Prostate gland (tissue), 2 donors: ENCODE results near the gene BTBD3. TPM values are rescaled to one million over a fixed set of nuclear protein-coding genes. Genes with fewer than 3 reads are reported as not detected.

ENCODE experiments used
- DNase-seq: peaks from one replicate; pipeline ENCODE4 v3.0.0-alpha.2; 2019; ENCODE audit warnings: low spot score
- H3K27ac ChIP-seq, 2 donors: fragments of 200-600 bp; sonication (generic); 2 replicates each; pipeline ENCODE4 v1.5.1; 2017 to 2019
- H3K27me3 ChIP-seq: fragments of 200-600 bp; sonication (generic); replicated peaks from 2 replicates; pipeline ENCODE4 v1.5.1; 2019; ENCODE audit not compliant: insufficient read depth
- H3K36me3 ChIP-seq, 2 donors: fragments of 200-600 bp; sonication (generic); 1 replicate in 1 of 2; 2 replicates in 1 of 2; pipeline versions ENCODE4 v1.5.1 to v1.8.1; 2017 to 2019
- H3K4me1 ChIP-seq: fragments of 200-600 bp; sonication (generic); replicated peaks from 2 replicates; pipeline ENCODE4 v1.5.1; 2019
- H3K4me3 ChIP-seq, 2 donors: fragments of 200-600 bp; sonication (generic); 2 replicates each; pipeline ENCODE4 v1.5.1; 2017 to 2019
- H3K9me3 ChIP-seq: fragments of 200-600 bp; sonication (generic); 2 replicates; pipeline ENCODE4 v1.5.1; 2017
- POLR2A ChIP-seq: fragments of 450-650 bp; IDR thresholded peaks from one replicate; pipeline ENCODE4 v1.6.1; 2016; ENCODE audit warnings: antibody characterized with exemption, mild to moderate bottlenecking
- POLR2AphosphoS5 ChIP-seq: sonication (generic); formaldehyde crosslinking; IDR thresholded peaks from one replicate; pipeline ENCODE4 v1.6.1; 2017; ENCODE audit warnings: antibody characterized with exemption
- WGBS: methylation state at CpG from one replicate; pipeline ENCODE4 v1.1.5; 2018; 5-methylcytosine and 5-hydroxymethylcytosine counted together
- intact Hi-C: fragments of 100-400 bp; cut with DNase I; formaldehyde crosslinking; loops from one replicate; pipeline ENCODE4 v1.14.2; 2022
- total RNA-seq, 2 donors: library from RNA; depleted of rRNA; stranded (reverse); fragments of >200 nt; gene quantifications; one replicate each; pipeline ENCODE4 v1.1.0, GENCODE V29; 2016
- TF ChIP-seq, protein P1 (sequence below), 4 experiments: fragments of 200-600 bp in 2 of 4; fragments of 450-650 bp in 2 of 4; sonication (generic) in 2 of 4; IDR thresholded peaks; 1 replicate in 3 of 4; 2 replicates in 1 of 4; pipeline ENCODE4 v1.5.1; 2016 to 2019; ENCODE audit warnings: antibody characterized with exemption in 4 of 4, mild to moderate bottlenecking in 2 of 4, moderate library complexity in 2 of 4

BTBD3 gene
- total RNA-seq = 10 to 100 TPM; 36.2 to 84.9 TPM

DNA sequence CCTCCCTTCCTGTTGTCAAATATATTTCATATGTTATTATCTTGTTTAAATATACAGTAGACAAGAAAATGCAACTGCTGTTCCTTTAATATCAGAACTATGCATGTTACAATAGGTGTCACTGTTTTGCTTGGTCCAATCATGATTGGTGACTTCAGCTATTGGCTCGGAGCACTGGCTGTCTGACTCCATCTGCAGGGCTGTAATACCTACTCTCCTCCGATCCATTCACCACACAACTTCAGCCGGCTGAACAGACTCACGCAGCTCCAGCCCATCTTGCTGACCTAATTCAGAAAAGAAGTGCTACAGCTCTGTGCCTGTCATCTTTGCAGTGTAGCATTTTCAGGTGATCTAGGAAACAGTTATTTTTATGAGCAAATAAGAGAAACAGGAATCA lies at the start of gene BTBD3:
Gene BTBD3, plus strand, starts transcription at position 231 of the 400 bp plus-strand sequence. CDS start 383 bp downstream, outside the sequence.
- 4% methylated on average over 4 of the region's 4 CpGs for WGBS
- Histone ChIP-seq H3K4me1 (peaks cover 1% of the 10 kb centered on the region), H3K27ac (peak within 1 kb of the TSS; percentile 46 to 62), H3K4me3 (peak within 1 kb of the TSS; percentile 5 to 23), H3K27me3 (no peaks in the 10 kb centered on the region), H3K9me3 (no peaks in the 10 kb centered on the region), H3K36me3 (no peaks in the 10 kb centered on the region)
- peak; percentile 55 for DNase-seq
- intact Hi-C loops = no loop called here
- TF ChIP-seq POLR2A (peak; percentile 57), POLR2AphosphoS5 (no peak)
- TF ChIP-seq, protein P1, sequence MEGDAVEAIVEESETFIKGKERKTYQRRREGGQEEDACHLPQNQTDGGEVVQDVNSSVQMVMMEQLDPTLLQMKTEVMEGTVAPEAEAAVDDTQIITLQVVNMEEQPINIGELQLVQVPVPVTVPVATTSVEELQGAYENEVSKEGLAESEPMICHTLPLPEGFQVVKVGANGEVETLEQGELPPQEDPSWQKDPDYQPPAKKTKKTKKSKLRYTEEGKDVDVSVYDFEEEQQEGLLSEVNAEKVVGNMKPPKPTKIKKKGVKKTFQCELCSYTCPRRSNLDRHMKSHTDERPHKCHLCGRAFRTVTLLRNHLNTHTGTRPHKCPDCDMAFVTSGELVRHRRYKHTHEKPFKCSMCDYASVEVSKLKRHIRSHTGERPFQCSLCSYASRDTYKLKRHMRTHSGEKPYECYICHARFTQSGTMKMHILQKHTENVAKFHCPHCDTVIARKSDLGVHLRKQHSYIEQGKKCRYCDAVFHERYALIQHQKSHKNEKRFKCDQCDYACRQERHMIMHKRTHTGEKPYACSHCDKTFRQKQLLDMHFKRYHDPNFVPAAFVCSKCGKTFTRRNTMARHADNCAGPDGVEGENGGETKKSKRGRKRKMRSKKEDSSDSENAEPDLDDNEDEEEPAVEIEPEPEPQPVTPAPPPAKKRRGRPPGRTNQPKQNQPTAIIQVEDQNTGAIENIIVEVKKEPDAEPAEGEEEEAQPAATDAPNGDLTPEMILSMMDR (IDR thresholded peaks at IDR 0.05) = peak in 1 of 4 experiments; percentile 6

DNA sequence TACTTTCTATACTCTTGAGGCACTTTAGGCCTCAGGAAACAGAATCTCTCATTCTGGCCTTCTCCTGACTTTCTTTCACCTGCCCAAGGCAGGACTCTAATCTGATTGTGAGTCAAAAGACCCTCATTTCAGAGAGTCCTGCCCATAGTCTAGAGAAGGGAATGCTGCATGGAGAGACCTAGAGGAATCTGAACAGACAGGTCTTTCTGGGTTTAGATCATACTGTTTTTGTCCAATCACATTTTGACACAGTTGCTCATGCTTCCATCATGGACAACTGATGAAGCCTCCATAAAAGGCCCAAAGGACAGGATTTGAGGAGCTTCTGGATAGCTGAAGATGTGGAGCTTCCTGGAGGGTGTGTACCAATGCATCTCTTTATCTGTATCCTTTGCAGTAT lies 48.1 kb upstream of the BTBD3 start:
- intact Hi-C loops = no loop called here
- Histone ChIP-seq H3K27me3 (no peaks in the 10 kb centered on the region), H3K36me3 (no peaks in the 10 kb centered on the region), H3K27ac (no peak overlapping the region), H3K4me1 (no peaks in the 10 kb centered on the region), H3K4me3 (no peak overlapping the region), H3K9me3 (no peaks in the 10 kb centered on the region)
- TF ChIP-seq, protein P1 (IDR thresholded peaks at IDR 0.05) = no peak
- TF ChIP-seq POLR2AphosphoS5 (no peak), POLR2A (no peak)
- DNase-seq = no peak

DNA sequence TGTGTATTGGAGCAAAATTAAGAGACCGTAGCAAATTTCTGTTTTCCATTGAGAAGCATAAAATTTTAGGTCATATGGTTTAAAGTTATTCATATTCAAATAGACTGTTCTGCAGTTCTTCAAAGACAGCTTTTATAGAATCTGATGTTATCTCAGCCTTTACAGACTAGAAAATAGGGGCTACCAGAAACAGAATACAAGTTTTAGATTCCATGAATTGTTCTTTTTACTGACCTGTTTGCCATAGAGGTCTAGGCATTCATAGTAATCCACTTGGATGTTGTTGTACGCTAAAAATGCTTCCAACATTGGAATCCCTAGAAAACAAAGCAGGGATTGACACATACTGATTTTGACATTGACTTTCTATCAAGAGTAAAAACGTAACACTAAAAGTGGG lies 47.3 kb upstream of the BTBD3 start:
- H3K27ac ChIP-seq = no peak overlapping the region
- no peak for TF ChIP-seq POLR2A
- intact Hi-C loops = no loop called here
- H3K27me3 ChIP-seq = no peaks in the 10 kb centered on the region
- no peaks in the 10 kb centered on the region for H3K36me3 ChIP-seq
- no peaks in the 10 kb centered on the region for H3K4me1 ChIP-seq
- no peak for DNase-seq
- H3K4me3 ChIP-seq = no peak overlapping the region
- 52% methylated on average over 3 of the region's 3 CpGs for WGBS
- H3K9me3 ChIP-seq = no peaks in the 10 kb centered on the region

DNA sequence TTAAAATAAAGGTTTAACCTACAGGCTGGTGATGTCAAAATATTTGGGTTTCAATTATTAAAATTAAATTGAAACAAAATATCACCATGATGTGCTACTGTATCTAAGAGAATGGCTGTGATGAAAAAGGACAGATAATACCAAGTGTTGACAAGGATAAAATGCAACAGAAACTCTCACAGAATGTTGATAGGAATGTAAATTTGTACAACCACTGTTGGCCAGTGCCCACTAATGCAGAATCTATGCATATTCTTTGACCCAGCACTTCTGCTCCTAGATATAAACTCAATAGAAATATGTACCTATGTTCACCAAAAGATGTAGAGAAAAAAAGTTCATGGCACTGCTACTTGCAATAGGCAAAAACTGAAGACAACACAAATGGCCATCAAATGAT lies 41.1 kb upstream of the BTBD3 start:
- Histone ChIP-seq H3K36me3 (no peaks in the 10 kb centered on the region), H3K9me3 (no peaks in the 10 kb centered on the region), H3K4me1 (no peaks in the 10 kb centered on the region), H3K27ac (no peak overlapping the region), H3K27me3 (no peaks in the 10 kb centered on the region), H3K4me3 (no peak overlapping the region)
- intact Hi-C loops = no loop called here
- TF ChIP-seq POLR2AphosphoS5 (no peak), POLR2A (no peak)
- TF ChIP-seq, protein P1 (IDR thresholded peaks at IDR 0.05) = no peak
- no peak for DNase-seq

DNA sequence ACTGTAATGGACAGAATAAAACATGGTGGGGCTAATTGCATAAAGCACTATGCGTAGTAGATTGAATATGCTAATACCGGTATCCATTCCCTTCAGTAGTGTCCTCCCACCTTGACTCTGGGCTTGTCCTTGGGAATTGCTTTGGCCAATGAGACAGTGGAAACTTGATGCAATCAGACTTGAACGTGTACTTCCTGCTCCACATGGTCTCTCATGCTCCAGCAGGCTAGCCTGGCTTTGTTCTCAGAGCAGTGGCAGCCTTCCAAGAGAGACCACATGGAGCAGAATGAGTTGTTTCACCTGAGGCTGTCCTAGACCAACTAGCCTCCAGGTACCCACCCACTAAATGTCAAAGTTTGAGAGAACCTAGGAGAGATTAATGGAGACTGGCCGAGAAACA lies 37.0 kb upstream of the BTBD3 start:
- Histone ChIP-seq H3K4me3 (no peak overlapping the region), H3K27me3 (no peaks in the 10 kb centered on the region), H3K9me3 (no peaks in the 10 kb centered on the region), H3K27ac (no peak overlapping the region), H3K4me1 (no peaks in the 10 kb centered on the region), H3K36me3 (no peaks in the 10 kb centered on the region)
- intact Hi-C loops = no loop called here
- TF ChIP-seq POLR2A (no peak), POLR2AphosphoS5 (no peak)
- TF ChIP-seq, protein P1 (IDR thresholded peaks at IDR 0.05) = no peak
- no peak for DNase-seq
- WGBS = 81% methylated on average over 4 of the region's 4 CpGs
